Anterior cingulate cortex (tissue), 58 donors: ENCODE measurements around the gene FTL.

Experiments
- DNase-seq, 58 donors: peaks; one replicate each; lab custom pipeline; 2025; lab: John Stamatoyannopoulos, UW

Gene FTL

DNA sequence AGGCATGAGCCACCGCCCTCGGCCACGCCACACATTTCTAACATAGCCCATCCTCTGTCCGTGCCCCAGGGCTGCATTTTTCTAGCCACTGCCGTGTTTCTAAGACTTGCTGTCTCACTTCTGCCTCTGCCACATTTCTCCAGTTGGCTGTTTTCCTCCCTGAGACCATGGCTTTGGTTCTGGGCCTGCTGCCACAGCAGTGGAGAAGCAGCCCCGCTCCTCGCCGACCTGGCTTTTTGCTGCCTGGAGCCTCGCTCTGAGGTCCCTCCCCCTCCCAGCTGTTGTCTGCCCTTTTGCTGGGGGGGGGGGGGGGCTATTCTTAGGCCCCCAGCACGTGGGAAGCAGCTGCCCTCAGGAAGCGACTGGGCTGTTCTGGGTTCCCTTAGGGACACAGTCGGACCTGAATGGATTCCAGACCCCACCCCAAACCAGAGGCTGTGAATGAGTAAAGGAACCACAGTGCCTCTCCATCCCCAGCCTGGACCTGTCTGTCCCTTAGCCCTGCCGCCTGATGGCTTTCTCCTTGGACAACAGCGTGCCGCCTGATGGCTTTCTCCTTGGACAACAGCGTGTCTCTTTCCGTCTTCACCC is 24.7 kb downstream of the FTL start:
- DNase-seq, result peak in 20 of 58 donors; percentile 1 to 64 (median 14)

- DNase-seq, result no peak
Observed at GRCh38 chr19:48990400-48990799, 25.3 kb downstream of the FTL start.

DNA sequence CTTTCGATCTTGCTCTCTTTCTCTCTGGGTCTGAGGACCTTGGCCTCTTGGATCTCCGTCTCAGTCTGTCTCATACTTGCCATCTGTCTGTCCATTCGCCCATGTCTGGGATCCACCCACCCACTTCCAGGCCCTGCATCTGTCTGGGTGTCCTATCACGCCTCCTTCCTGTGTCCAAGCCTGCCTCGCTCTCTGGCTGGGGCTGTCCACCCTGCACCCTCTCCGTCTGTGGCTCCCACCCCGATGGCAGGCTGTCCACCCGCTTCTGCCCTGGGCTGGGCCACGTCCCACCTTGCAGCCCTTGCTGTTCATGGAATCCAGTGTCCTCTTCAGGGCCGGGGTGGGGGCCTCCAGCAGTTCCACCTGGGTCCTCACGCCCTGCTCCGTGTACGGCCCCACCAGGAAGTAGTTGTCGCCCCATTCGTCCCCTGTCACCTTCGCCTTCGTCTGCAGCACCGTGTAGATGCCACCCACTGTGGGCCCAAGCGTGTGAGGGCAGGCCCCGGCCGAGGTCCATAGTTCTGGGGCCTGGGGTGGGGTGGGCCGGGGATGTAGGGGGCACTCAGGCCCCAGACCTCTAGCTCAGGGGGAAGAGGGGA is 26.0 kb downstream of the FTL start:
- DNase-seq, result no peak

DNA sequence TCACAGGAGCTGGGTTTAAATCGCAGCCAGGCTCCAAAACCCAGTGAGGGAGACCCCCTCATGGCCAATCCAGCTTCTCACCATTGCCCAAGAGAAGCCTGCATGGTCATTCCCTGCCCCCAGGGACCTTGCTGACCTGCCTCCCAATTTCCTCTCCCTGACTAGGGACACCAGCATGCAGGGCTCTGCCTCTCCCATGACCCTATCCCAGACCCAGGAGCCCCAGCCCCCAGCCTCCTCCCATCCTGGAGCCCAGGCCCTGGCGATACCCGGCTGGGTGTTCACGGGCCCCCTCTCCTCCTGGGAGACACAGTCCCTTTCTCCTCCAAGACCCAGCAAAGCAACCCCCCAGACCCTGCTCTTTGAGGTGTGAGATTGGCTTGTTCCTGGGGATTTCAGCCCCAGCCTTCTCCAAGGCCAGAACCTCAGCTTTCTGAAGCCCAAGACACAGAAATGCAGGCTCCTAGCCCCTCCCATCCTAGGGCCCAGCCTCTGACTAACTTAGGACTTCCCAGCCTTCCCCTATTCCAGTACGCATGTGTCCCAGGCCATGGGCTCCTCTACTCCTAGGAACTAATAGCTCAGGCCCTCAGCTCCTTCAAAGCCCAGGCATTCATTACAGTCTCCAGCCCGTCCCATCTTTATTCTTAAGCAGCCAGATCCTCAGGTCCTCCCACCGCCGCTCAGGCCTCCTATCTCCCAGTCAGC is 26.9 kb downstream of the FTL start:
- DNase-seq, result peak in 22 of 58 donors; percentile 1 to 51 (median 20)

GRCh38 chr19:48992581-48993174 is 27.6 kb downstream of the FTL start:
- DNase-seq, result peak in 14 of 58 donors; percentile 31 to 61 (median 46)

- peak; percentile 95 to 100 (median 99) for DNase-seq
Observed at GRCh38 chr19:48993175-48994034, 28.3 kb downstream of the FTL start, which contains the start of the genes GYS1 and RUVBL2. Gene GYS1, minus strand, starts transcription at chr19:48993309. Its CDS starts 197 bp downstream, at chr19:48993112. Gene RUVBL2, plus strand, starts transcription at chr19:48993887. Its CDS starts 25 bp downstream, at chr19:48993912.

- peak in 1 of 58 donors; percentile 69 for DNase-seq
Observed at GRCh38 chr19:48994035-48994386, 28.9 kb downstream of the FTL start.

DNA sequence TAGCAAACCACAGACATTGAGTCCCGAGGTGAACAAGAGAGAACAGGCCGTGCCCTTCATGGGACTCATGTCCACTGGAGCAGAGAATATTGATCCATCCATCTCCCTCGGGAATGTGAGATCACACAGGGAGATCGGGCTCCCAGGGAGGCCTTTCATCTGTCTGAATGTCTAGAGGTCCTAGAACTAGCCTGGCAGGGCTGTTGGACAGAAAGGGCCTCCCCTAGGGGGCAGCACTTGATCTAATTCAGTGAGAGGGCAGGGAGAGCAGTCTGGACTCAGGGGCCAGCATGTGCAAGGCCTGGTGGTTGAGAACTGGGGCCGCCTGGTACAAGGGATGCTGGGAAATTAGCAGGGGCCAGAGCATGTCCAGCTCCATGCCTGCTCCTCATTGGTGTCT is 32.9 kb downstream of the FTL start:
- no peak for DNase-seq

- DNase-seq, result peak in 14 of 58 donors; percentile 2 to 41 (median 12)
Observed at GRCh38 chr19:48999481-49000325, 34.6 kb downstream of the FTL start.

DNA sequence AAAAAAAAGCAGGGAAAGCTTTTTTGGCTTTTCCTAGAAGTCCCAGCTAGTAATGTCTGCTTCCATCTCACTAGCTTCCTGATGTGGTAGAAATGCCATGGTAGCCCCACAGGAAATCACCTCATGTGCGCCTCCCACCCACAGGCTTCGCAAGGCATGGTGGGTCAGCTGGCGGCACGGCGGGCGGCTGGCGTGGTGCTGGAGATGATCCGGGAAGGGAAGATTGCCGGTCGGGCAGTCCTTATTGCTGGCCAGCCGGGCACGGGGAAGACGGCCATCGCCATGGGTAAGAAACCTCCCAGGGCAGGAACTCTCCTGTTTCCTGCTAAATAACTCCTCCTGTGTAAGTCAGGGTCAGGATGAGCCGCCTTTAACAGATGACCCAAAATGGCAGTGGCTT is 39.0 kb downstream of the FTL start:
- DNase-seq, result no peak

DNA sequence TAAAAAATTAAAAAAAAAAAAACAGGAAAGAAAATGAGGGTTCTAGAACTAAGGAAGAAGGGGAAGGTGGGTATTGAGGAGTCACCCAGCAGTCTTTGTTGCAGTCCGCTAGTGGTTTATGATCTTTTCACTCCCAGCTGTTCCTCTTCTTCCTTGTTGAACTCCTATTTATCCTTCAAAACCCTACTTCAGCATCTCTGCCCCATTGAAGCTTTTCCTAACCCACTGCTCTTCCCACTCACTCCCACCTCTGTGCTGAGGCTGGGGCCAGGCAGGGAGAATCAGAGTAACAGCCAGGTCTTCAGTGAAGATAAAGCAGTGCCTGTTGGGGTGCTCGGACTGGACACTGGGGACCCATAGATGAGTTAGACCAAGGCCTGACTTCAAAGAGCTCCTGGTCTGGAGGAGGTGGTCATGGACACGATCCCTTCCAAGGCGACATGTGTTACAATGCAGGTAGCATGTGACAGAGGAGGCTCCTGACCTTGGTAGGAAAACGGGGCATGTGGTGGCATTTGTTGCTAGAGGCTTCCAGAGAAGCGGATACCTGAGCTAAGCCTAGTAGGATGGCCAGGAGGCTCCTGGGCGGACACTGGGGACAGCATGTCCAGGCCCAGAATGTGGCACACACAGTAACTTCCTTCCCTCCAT is 40.0 kb downstream of the FTL start:
- no peak for DNase-seq

- no peak for DNase-seq
Observed at GRCh38 chr19:49006905-49007304, 41.8 kb downstream of the FTL start.

- no peak for DNase-seq
Observed at GRCh38 chr19:49009828-49010227, 44.7 kb downstream of the FTL start.

- DNase-seq, result no peak
Observed at GRCh38 chr19:49010453-49010852, 45.3 kb downstream of the FTL start.

GRCh38 chr19:49011194-49011593 is 46.1 kb downstream of the FTL start:
- no peak for DNase-seq

DNA sequence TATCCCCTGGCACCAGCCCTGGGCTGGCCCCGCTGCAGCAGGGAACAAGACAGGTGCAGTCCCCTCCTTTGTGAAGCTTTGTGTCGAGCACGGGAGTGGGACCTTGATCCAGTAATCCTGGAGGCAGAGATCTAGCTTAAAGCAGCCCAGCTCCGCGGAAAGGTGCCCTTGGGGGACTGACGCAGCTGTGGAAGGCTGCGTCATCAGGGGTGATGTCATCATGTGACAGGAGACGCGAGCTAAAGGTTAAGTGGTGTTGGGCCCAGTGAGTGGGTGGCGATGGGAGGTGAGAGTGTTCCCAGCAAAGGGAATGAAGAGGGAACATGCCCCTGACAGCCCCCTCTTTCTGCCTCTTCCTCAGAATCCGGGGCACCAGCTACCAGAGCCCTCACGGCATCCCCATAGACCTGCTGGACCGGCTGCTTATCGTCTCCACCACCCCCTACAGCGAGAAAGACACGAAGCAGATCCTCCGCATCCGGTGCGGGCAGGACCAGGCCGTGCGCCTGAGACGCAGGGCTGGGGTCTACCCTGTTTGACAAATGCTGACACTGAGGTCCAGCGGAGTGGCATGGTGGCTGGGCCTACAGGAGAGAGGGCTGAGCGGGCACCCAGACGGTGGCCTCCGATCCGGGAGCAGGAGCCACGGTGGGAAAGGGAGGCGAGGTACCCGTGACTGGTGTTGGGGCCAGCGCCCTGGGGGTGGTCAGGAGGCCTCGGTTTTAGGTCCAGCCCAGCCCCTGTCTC is 49.2 kb downstream of the FTL start:
- no peak for DNase-seq

GRCh38 chr19:49014870-49015255 is 49.8 kb downstream of the FTL start:
- no peak for DNase-seq
